HepG2 (cell line): ENCODE results near the gene CCR2. TPM values are rescaled to one million over a fixed set of nuclear protein-coding genes. Genes with fewer than 3 reads are reported as not detected.

Experiments
- ATAC-seq: fragments of 200-7000 bp; cut with Tn5 transposase; 3 replicates; pipeline ENCODE4 v1.9.1; 2020; ENCODE audit warnings: mild to moderate bottlenecking, moderate library complexity
- BruUV-seq: library from RNA; stranded (reverse); fragments of 400-500 nt; replicated peaks from 2 replicates; lab custom pipeline; 2021; lab: Mats Ljungman, UMichigan
- CTCF ChIA-PET: fragments of 300-600 bp; formaldehyde crosslinking; extraction: SDS; loops from one replicate; lab custom pipeline; 2021; ENCODE audit warnings: low total read pairs, inconsistent platforms, low intra/inter-chr PET ratio; lab: Yijun Ruan, JAX
- POLR2A ChIA-PET: fragments of 350-600 bp; sonication (Branson Sonifier 250); formaldehyde crosslinking; loops from one replicate; lab custom pipeline; 2020; ENCODE audit warnings: antibody characterized with exemption, inconsistent platforms; lab: Yijun Ruan, JAX
- DNase-seq: peaks from one replicate; pipeline ENCODE4 v3.0.0-alpha.2; 2015; ENCODE audit warnings: low spot score
- FAIRE-seq: peaks from 3 replicates; lab custom pipeline; 2011; peaks lifted over from hg19 to GRCh38; lab: Jason Lieb, UNC
- H2AFZ ChIP-seq: one replicate; pipeline ENCODE4 v1.6.1; 2011; ENCODE audit warnings: low read length, inconsistent platforms
- H3K27ac ChIP-seq: fragments of 300-600 bp; 3 replicates; pipeline ENCODE4 v1.8.0; 2011; ENCODE audit warnings: mixed run types, mild to moderate bottlenecking, mixed read lengths, low read length, inconsistent platforms; ENCODE audit not compliant: insufficient read depth; ENCODE audit errors: extremely low read length
- H3K27me3 ChIP-seq, 2 experiments: fragments of 200-600 bp in 1 of 2; 2 replicates in 1 of 2; 3 replicates in 1 of 2; pipeline versions ENCODE4 v1.6.0 to v1.8.0; 2011; ENCODE audit warnings: low read length in 2 of 2, mild to moderate bottlenecking in 2 of 2, moderate library complexity in 2 of 2, inconsistent platforms in 1 of 2; ENCODE audit not compliant: insufficient read depth in 2 of 2, control insufficient read depth in 1 of 2
- H3K36me3 ChIP-seq, 2 experiments: fragments of 200-600 bp in 1 of 2; replicated peaks in 1 of 2; 2 replicates in 1 of 2; 3 replicates in 1 of 2; pipeline versions ENCODE4 v1.5.1 to v1.8.0; 2011; ENCODE audit warnings: low read length in 2 of 2, inconsistent platforms in 1 of 2; ENCODE audit not compliant: insufficient read depth in 2 of 2, control insufficient read depth in 1 of 2
- H3K4me1 ChIP-seq: 2 replicates; pipeline ENCODE4 v1.5.1; 2012; ENCODE audit warnings: low read length, inconsistent platforms; ENCODE audit not compliant: insufficient read depth
- H3K4me2 ChIP-seq: 2 replicates; pipeline ENCODE4 v1.6.0; 2011; ENCODE audit warnings: low read depth, low read length, inconsistent platforms
- H3K4me3 ChIP-seq, 3 experiments: fragments of 200-600 bp in 1 of 3; sonication (generic), shearing (Covaris generic) in 1 of 3; replicated peaks in 1 of 3; 2 replicates each; pipeline ENCODE4 v1.5.1; 2011 to 2016; ENCODE audit warnings: low read length in 3 of 3, inconsistent platforms in 2 of 3, low read depth in 2 of 3, mild to moderate bottlenecking in 2 of 3, control low read depth in 1 of 3, mixed read lengths in 1 of 3; ENCODE audit not compliant: insufficient read depth in 1 of 3
- H3K79me2 ChIP-seq: one replicate; pipeline ENCODE4 v1.6.1; 2011; ENCODE audit warnings: low read length, inconsistent platforms; ENCODE audit not compliant: insufficient read depth
- H3K9ac ChIP-seq: 2 replicates; pipeline ENCODE4 v1.6.0; 2011; ENCODE audit warnings: mild to moderate bottlenecking, low read depth, low read length, inconsistent platforms; ENCODE audit not compliant: insufficient read depth
- H3K9me3 ChIP-seq: 2 replicates; pipeline ENCODE4 v1.5.1; 2012; ENCODE audit warnings: mild to moderate bottlenecking, low read length
- H4K20me1 ChIP-seq: 2 replicates; pipeline ENCODE4 v1.6.0; 2011; ENCODE audit warnings: inconsistent platforms, mild to moderate bottlenecking, low read length, moderate library complexity; ENCODE audit not compliant: insufficient read depth
- AHR ChIP-seq: IDR thresholded peaks from 2 replicates; pipeline ENCODE4 v1.6.1; 2018; ENCODE audit warnings: missing genetic modification reagents, missing compliant biosample characterization
- ETV5 ChIP-seq: IDR thresholded peaks from 2 replicates; pipeline ENCODE4 v1.6.1; 2018; ENCODE audit warnings: missing biosample characterization, missing genetic modification reagents, inconsistent platforms, borderline replicate concordance
- FOXJ3 ChIP-seq: sonication (generic); formaldehyde crosslinking; IDR thresholded peaks from 2 replicates; pipeline ENCODE4 v1.4.0; 2020; ENCODE audit warnings: missing genetic modification reagents, mild to moderate bottlenecking, borderline replicate concordance
- MYNN ChIP-seq: sonication (generic); formaldehyde crosslinking; IDR thresholded peaks from 2 replicates; pipeline ENCODE4 v1.4.0; 2020; ENCODE audit warnings: mild to moderate bottlenecking, low read depth, missing genetic modification reagents
- NCOA1 ChIP-seq: sonication (generic); formaldehyde crosslinking; IDR thresholded peaks from 2 replicates; pipeline ENCODE4 v1.9.0; 2021; ENCODE audit warnings: missing genetic modification reagents
- NFKB2 ChIP-seq: sonication (generic); formaldehyde crosslinking; IDR thresholded peaks from 2 replicates; pipeline ENCODE4 v1.4.0; 2020; ENCODE audit warnings: missing genetic modification reagents, borderline replicate concordance
- PPARG ChIP-seq: conservative IDR thresholded peaks from 2 replicates; pipeline ENCODE4 v1.6.1; 2016; ENCODE audit warnings: missing biosample characterization, missing genetic modification reagents
- ZNF713 ChIP-seq: sonication (generic); formaldehyde crosslinking; IDR thresholded peaks from 2 replicates; pipeline ENCODE4 v1.4.0; 2020; ENCODE audit warnings: mild to moderate bottlenecking, missing genetic modification reagents
- WGBS: methylation state at CpG from one replicate; pipeline ENCODE4 v1.1.6; 2017; ENCODE audit warnings: low lambda C conversion rate; 5-methylcytosine and 5-hydroxymethylcytosine counted together
- in situ Hi-C: cut with HindIII; loops from 2 replicates; pipeline ENCODE4 v1.10.0; 2017; ENCODE audit warnings: low pct_unique_long_range_greater_than_20kb; ENCODE audit not compliant: extremely low pct_ligation_motif_present
- intact Hi-C: fragments of 100-400 bp; cut with micrococcal nuclease; formaldehyde crosslinking; loops from one replicate; pipeline ENCODE4 v1.10.0; 2022; ENCODE audit not compliant: unreplicated experiment
- polyA plus RNA-seq, 8 experiments: library from polyadenylated mRNA; depleted of rRNA in 3 of 8; stranded (reverse) in 7 of 8; unstranded in 1 of 8; fragments of >200 nt; fragmentation: Illumina TruSeq in 4 of 8; extraction: Trizol in 4 of 8; gene quantifications; 2 replicates each; pipeline versions ENCODE4 v1.2.1 to v1.2.3, GENCODE V29; 2011 to 2016; ENCODE audit warnings: low read depth in 4 of 8, missing spikeins in 1 of 8, mixed read lengths in 1 of 8; ENCODE audit not compliant: insufficient read depth in 1 of 8
- total RNA-seq, 5 experiments: library from RNA; depleted of rRNA; stranded (reverse); fragments of >200 nt; fragmentation: Illumina TruSeq; extraction: Trizol; gene quantifications; 2 replicates each; pipeline ENCODE4 v1.2.3, GENCODE V29; 2016; ENCODE audit warnings: low read depth in 1 of 5
- TF ChIP-seq, protein P1 (sequence below): conservative IDR thresholded peaks from 2 replicates; pipeline ENCODE4 v1.6.1; 2018; ENCODE audit warnings: missing genetic modification reagents
- TF ChIP-seq, protein P2 (sequence below): sonication (generic); formaldehyde crosslinking; IDR thresholded peaks from 2 replicates; pipeline ENCODE4 v1.4.0; 2020; ENCODE audit warnings: missing genetic modification reagents, borderline replicate concordance
- TF ChIP-seq, protein P3 (sequence below): sonication (generic); formaldehyde crosslinking; IDR thresholded peaks from 2 replicates; pipeline ENCODE4 v1.5.1; 2020; ENCODE audit warnings: mild to moderate bottlenecking, missing genetic modification reagents
- TF ChIP-seq, protein P4 (sequence below): sonication (generic); formaldehyde crosslinking; IDR thresholded peaks from 2 replicates; pipeline ENCODE4 v1.4.0; 2020; ENCODE audit warnings: missing genetic modification reagents, borderline replicate concordance

Gene CCR2
- total and polyA plus RNA-seq, 2 of the 13 experiments (the other 11 are each of a cell fraction or from before 2014, with no cell fraction given), result not detected

DNA sequence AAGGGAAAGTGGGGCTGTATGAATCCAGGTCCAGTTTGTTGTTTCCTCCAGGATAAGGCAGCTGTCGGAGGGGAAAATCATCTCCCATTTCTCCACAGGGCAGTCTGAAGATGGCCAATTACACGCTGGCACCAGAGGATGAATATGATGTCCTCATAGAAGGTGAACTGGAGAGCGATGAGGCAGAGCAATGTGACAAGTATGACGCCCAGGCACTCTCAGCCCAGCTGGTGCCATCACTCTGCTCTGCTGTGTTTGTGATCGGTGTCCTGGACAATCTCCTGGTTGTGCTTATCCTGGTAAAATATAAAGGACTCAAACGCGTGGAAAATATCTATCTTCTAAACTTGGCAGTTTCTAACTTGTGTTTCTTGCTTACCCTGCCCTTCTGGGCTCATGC is 54.1 kb downstream of the CCR2 start:
- H3K9ac ChIP-seq, result no peak overlapping the region
- no peaks in the 10 kb centered on the region for H3K9me3 ChIP-seq
- FAIRE-seq (no peak), DNase-seq (no peak), ATAC-seq (no peak)
- H3K4me2 ChIP-seq, result no peak overlapping the region
- WGBS, result 39% methylated on average over 7 of the region's 7 CpGs
- in situ Hi-C loops (no loop called here), intact Hi-C loops (no loop called here)
- H3K79me2 ChIP-seq, result no peaks in the 10 kb centered on the region
- H3K4me3 ChIP-seq, result no peak overlapping the region
- no TSS peak for BruUV-seq
- H3K27ac ChIP-seq, result no peak overlapping the region
- H4K20me1 ChIP-seq, result no peaks in the 10 kb centered on the region
- CTCF ChIA-PET, result no interaction called here
- H2AFZ ChIP-seq, result no peak overlapping the region
- H3K4me1 ChIP-seq, result no peaks in the 10 kb centered on the region
- POLR2A ChIA-PET, result no interaction called here
- H3K36me3 ChIP-seq, result no peaks in the 10 kb centered on the region
- H3K27me3 ChIP-seq, result peaks cover 2 to 8% of the 10 kb centered on the region in 2 experiments; a peak in 2 of 5 replicates
- TF ChIP-seq FOXJ3 (CRISPR knock-in tag) (no peak), ZNF713 (no peak), ETV5 (CRISPR knock-in tag) (no peak), NFKB2 (CRISPR knock-in tag) (no peak), AHR (CRISPR knock-in tag) (no peak), PPARG (CRISPR knock-in tag) (no peak), MYNN (CRISPR knock-in tag) (no peak), NCOA1 (CRISPR knock-in tag) (no peak)
- TF ChIP-seq, protein P1, sequence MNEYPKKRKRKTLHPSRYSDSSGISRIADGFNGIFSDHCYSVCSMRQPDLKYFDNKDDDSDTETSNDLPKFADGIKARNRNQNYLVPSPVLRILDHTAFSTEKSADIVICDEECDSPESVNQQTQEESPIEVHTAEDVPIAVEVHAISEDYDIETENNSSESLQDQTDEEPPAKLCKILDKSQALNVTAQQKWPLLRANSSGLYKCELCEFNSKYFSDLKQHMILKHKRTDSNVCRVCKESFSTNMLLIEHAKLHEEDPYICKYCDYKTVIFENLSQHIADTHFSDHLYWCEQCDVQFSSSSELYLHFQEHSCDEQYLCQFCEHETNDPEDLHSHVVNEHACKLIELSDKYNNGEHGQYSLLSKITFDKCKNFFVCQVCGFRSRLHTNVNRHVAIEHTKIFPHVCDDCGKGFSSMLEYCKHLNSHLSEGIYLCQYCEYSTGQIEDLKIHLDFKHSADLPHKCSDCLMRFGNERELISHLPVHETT (CRISPR knock-in tag), result no peak
- TF ChIP-seq, protein P2, sequence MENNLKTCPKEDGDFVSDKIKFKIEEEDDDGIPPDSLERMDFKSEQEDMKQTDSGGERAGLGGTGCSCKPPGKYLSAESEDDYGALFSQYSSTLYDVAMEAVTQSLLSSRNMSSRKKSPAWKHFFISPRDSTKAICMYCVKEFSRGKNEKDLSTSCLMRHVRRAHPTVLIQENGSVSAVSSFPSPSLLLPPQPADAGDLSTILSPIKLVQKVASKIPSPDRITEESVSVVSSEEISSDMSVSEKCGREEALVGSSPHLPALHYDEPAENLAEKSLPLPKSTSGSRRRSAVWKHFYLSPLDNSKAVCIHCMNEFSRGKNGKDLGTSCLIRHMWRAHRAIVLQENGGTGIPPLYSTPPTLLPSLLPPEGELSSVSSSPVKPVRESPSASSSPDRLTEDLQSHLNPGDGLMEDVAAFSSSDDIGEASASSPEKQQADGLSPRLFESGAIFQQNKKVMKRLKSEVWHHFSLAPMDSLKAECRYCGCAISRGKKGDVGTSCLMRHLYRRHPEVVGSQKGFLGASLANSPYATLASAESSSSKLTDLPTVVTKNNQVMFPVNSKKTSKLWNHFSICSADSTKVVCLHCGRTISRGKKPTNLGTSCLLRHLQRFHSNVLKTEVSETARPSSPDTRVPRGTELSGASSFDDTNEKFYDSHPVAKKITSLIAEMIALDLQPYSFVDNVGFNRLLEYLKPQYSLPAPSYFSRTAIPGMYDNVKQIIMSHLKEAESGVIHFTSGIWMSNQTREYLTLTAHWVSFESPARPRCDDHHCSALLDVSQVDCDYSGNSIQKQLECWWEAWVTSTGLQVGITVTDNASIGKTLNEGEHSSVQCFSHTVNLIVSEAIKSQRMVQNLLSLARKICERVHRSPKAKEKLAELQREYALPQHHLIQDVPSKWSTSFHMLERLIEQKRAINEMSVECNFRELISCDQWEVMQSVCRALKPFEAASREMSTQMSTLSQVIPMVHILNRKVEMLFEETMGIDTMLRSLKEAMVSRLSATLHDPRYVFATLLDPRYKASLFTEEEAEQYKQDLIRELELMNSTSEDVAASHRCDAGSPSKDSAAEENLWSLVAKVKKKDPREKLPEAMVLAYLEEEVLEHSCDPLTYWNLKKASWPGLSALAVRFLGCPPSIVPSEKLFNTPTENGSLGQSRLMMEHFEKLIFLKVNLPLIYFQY (CRISPR knock-in tag), result no peak
- TF ChIP-seq, protein P3, sequence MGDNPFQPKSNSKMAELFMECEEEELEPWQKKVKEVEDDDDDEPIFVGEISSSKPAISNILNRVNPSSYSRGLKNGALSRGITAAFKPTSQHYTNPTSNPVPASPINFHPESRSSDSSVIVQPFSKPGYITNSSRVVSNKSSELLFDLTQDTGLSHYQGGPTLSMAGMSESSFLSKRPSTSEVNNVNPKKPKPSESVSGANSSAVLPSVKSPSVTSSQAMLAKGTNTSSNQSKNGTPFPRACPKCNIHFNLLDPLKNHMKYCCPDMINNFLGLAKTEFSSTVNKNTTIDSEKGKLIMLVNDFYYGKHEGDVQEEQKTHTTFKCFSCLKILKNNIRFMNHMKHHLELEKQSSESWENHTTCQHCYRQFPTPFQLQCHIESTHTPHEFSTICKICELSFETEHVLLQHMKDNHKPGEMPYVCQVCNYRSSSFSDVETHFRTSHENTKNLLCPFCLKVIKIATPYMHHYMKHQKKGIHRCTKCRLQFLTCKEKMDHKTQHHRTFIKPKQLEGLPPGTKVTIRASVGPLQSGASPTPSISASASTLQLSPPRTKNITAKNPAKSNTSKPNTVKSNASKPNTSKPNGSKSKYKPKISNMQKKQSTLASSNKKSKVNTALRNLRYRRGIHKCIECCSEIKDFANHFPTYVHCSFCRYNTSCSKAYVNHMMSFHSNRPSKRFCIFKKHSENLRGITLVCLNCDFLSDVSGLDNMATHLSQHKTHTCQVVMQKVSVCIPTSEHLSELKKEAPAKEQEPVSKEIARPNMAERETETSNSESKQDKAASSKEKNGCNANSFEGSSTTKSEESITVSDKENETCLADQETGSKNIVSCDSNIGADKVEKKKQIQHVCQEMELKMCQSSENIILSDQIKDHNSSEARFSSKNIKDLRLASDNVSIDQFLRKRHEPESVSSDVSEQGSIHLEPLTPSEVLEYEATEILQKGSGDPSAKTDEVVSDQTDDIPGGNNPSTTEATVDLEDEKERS (CRISPR knock-in tag), result no peak
- TF ChIP-seq, protein P4, sequence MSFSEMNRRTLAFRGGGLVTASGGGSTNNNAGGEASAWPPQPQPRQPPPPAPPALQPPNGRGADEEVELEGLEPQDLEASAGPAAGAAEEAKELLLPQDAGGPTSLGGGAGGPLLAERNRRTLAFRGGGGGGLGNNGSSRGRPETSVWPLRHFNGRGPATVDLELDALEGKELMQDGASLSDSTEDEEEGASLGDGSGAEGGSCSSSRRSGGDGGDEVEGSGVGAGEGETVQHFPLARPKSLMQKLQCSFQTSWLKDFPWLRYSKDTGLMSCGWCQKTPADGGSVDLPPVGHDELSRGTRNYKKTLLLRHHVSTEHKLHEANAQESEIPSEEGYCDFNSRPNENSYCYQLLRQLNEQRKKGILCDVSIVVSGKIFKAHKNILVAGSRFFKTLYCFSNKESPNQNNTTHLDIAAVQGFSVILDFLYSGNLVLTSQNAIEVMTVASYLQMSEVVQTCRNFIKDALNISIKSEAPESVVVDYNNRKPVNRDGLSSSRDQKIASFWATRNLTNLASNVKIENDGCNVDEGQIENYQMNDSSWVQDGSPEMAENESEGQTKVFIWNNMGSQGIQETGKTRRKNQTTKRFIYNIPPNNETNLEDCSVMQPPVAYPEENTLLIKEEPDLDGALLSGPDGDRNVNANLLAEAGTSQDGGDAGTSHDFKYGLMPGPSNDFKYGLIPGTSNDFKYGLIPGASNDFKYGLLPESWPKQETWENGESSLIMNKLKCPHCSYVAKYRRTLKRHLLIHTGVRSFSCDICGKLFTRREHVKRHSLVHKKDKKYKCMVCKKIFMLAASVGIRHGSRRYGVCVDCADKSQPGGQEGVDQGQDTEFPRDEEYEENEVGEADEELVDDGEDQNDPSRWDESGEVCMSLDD (CRISPR knock-in tag), result no peak
